Activated CD8-positive, alpha-beta T cell treated with anti-CD3 and anti-CD28 coated beads for 36 hours (primary cell): ENCODE results near the gene PPT2. TPM values are rescaled to one million over a fixed set of nuclear protein-coding genes. Genes with fewer than 3 reads are reported as not detected.

ENCODE experiments used
- ATAC-seq: fragments of 200-7000 bp; cut with Tn5 transposase; one replicate; pipeline ENCODE4 v1.10.0; 2021; ENCODE audit warnings: mild to moderate bottlenecking, moderate library complexity
- CTCF ChIA-PET: fragments of 350-600 bp; sonication (Branson Sonifier 250); formaldehyde crosslinking; loops from one replicate; lab custom pipeline; 2021; ENCODE audit warnings: antibody characterized with exemption; lab: Charles Lee
- POLR2A ChIA-PET: fragments of 350-600 bp; sonication (Branson Sonifier 250); formaldehyde crosslinking; loops from one replicate; lab custom pipeline; 2021; ENCODE audit warnings: antibody characterized with exemption; lab: Charles Lee
- DNase-seq: peaks from one replicate; pipeline ENCODE4 v3.0.0-alpha.2; 2020
- H3K27ac Mint-ChIP-seq: one replicate; pipeline ENCODE4 v1.8.0; 2021; ENCODE audit warnings: mild to moderate bottlenecking, mixed read lengths
- H3K27me3 Mint-ChIP-seq: one replicate; pipeline ENCODE4 v1.8.0; 2021; ENCODE audit warnings: mixed read lengths
- H3K36me3 Mint-ChIP-seq: one replicate; pipeline ENCODE4 v1.8.0; 2021; ENCODE audit warnings: low read depth, mixed read lengths
- H3K4me1 Mint-ChIP-seq: one replicate; pipeline ENCODE4 v1.8.0; 2021; ENCODE audit warnings: low read depth, mixed read lengths
- H3K4me3 Mint-ChIP-seq: one replicate; pipeline ENCODE4 v1.8.0; 2021; ENCODE audit warnings: mild to moderate bottlenecking, moderate library complexity, mixed read lengths
- H3K9me3 Mint-ChIP-seq: one replicate; pipeline ENCODE4 v1.8.0; 2021; ENCODE audit warnings: mixed read lengths
- CTCF ChIP-seq: fragments of 200-600 bp; IDR thresholded peaks from one replicate; pipeline ENCODE4 v1.8.0; 2022; ENCODE audit warnings: antibody characterized with exemption, mild to moderate bottlenecking
- intact Hi-C: fragments of 100-400 bp; cut with micrococcal nuclease; formaldehyde crosslinking; loops from one replicate; pipeline ENCODE4 v1.10.0; 2022
- total RNA-seq, 2 experiments: library from RNA; stranded (reverse); gene quantifications; one replicate each; pipeline ENCODE4 v1.2.3, GENCODE V29; 2021

PPT2 gene
- total RNA-seq, 2 experiments from 2014 or later = 14.4 to 21.7 TPM

GRCh38 chr6:32196682-32197616 is 43.0 kb downstream of the PPT2 start:
- no peaks in the 10 kb centered on the region for H3K36me3 Mint-ChIP-seq
- peaks cover 22% of the 10 kb centered on the region for H3K4me1 Mint-ChIP-seq
- no peak for TF ChIP-seq CTCF
- ChIA-PET POLR2A (interaction anchor here (0.6 to 1.6 kb wide), 3 partner anchors 27 to 498 kb away, joined by 3 to 4 read pairs (median 3); partner anchors contain the start of gene NOTCH4), CTCF (interaction anchor here (1.2 kb wide), 1 partner anchor 57 kb away, joined by 3 read pairs; no protein-coding TSS in a partner anchor)
- no peaks in the 10 kb centered on the region for H3K27me3 Mint-ChIP-seq
- H3K27ac Mint-ChIP-seq = peak overlapping the region; percentile 100
- H3K9me3 Mint-ChIP-seq = no peaks in the 10 kb centered on the region
- intact Hi-C loops = no loop called here
- peak overlapping the region; percentile 94 for H3K4me3 Mint-ChIP-seq
- DNase-seq (no peak), ATAC-seq (no peak)

- intact Hi-C loops = no loop called here
- Mint-ChIP-seq H3K36me3 (no peaks in the 10 kb centered on the region), H3K4me3 (no peak overlapping the region), H3K9me3 (no peaks in the 10 kb centered on the region), H3K27ac (no peak overlapping the region), H3K27me3 (no peaks in the 10 kb centered on the region), H3K4me1 (peaks cover 21% of the 10 kb centered on the region)
- ChIA-PET CTCF (interaction anchor here (1.2 kb wide), 1 partner anchor 55 kb away, joined by 3 read pairs; no protein-coding TSS in a partner anchor), POLR2A (interaction anchor here (1.6 kb wide), 1 partner anchor 55 kb away, joined by 3 read pairs; no protein-coding TSS in a partner anchor)
- no peak for TF ChIP-seq CTCF
- no peak for ATAC-seq
- DNase-seq = no peak
Measured at GRCh38 chr6:32198345-32198696, 44.4 kb downstream of the PPT2 start.

- no peak for TF ChIP-seq CTCF
- Mint-ChIP-seq H3K27ac (no peak overlapping the region), H3K27me3 (no peaks in the 10 kb centered on the region), H3K4me3 (no peak overlapping the region), H3K9me3 (no peaks in the 10 kb centered on the region), H3K4me1 (peaks cover 16% of the 10 kb centered on the region), H3K36me3 (no peaks in the 10 kb centered on the region)
- DNase-seq = no peak
- intact Hi-C loops = no loop called here
- ChIA-PET POLR2A (no interaction called here), CTCF (no interaction called here)
- no peak for ATAC-seq
Measured at GRCh38 chr6:32198866-32199265, 44.9 kb downstream of the PPT2 start.

GRCh38 chr6:32200711-32201475 is 47.0 kb downstream of the PPT2 start:
- ChIA-PET CTCF (no interaction called here), POLR2A (interaction anchor here (0.5 kb wide), 1 partner anchor 15 kb away, joined by 3 read pairs; no protein-coding TSS in a partner anchor)
- H3K36me3 Mint-ChIP-seq = no peaks in the 10 kb centered on the region
- H3K27me3 Mint-ChIP-seq = no peaks in the 10 kb centered on the region
- ATAC-seq (no peak), DNase-seq (no peak)
- H3K4me1 Mint-ChIP-seq = peaks cover 5% of the 10 kb centered on the region
- H3K9me3 Mint-ChIP-seq = no peaks in the 10 kb centered on the region
- H3K4me3 Mint-ChIP-seq = no peak overlapping the region
- no peak for TF ChIP-seq CTCF
- intact Hi-C loops = no loop called here
- no peak overlapping the region for H3K27ac Mint-ChIP-seq
